Measurements from ENCODE around the gene UNC119B. TPM values are rescaled to one million over a fixed set of nuclear protein-coding genes. Genes with fewer than 3 reads are reported as not detected.
"Not testable (repeated sequence)": the region's sequence is repeated elsewhere in the genome, so short reads cannot be mapped to it uniquely, and the experiment has no call there.

Gene UNC119B
- total RNA-seq, 1 donor: 23.2 TPM

GRCh38 chr12:120725151-120725658, 14.9 kb downstream of the UNC119B start:
- Histone ChIP-seq H3K27ac (ENCODE audit: low read depth, low read length) (peak overlapping the region; percentile 56), H3K4me1 (ENCODE audit: insufficient read depth, low read length) (peaks cover 23% of the 10 kb centered on the region), H3K4me3 (ENCODE audit: insufficient read depth, low read length) (peak overlapping the region; percentile 83)

GRCh38 chr12:120725659-120726509, 15.6 kb downstream of the UNC119B start, which contains the start of gene ACADS:
Gene ACADS, plus strand, starts transcription at chr12:120725826. Its CDS starts 60 bp downstream, at chr12:120725886.
- H3K27ac ChIP-seq (ENCODE audit: low read depth, low read length): peak within 1 kb of the TSS; percentile 56
- DNase-seq (ENCODE audit: insufficient read length, low spot score, missing footprints): peak; percentile 100
- H3K9me3 ChIP-seq (ENCODE audit: low read depth, low read length): no peaks in the 10 kb centered on the region

More at GRCh38 chr12:120725151-120725658, 14.9 kb downstream of the UNC119B start:
- H3K9me3 ChIP-seq (ENCODE audit: low read depth, low read length): no peaks in the 10 kb centered on the region
- peak overlapping the region; percentile 84 for H2AFZ ChIP-seq (ENCODE audit: low read length)
- H3K79me2 ChIP-seq (ENCODE audit: insufficient read depth, low read length): peaks cover 10% of the 10 kb centered on the region
- H3K4me2 ChIP-seq (ENCODE audit: insufficient read depth, low read length): peak overlapping the region; percentile 94
- peaks cover 36% of the 10 kb centered on the region for H3K36me3 ChIP-seq (ENCODE audit: insufficient read depth, low read length)
- H4K20me1 ChIP-seq (ENCODE audit: insufficient read depth, low read length): peaks cover 13% of the 10 kb centered on the region
- H3K27me3 ChIP-seq (ENCODE audit: insufficient read depth, low read length): no peaks in the 10 kb centered on the region
- no peak for DNase-seq (ENCODE audit: insufficient read length, low spot score, missing footprints)
- TF ChIP-seq CTCF (IDR thresholded peaks at IDR 0.05; ENCODE audit: extremely low read depth, low read depth, low read length): no peak

GRCh38 chr12:120726510-120726793, 16.2 kb downstream of the UNC119B start:
- Histone ChIP-seq H3K27me3 (ENCODE audit: insufficient read depth, low read length) (no peaks in the 10 kb centered on the region), H3K79me2 (ENCODE audit: insufficient read depth, low read length) (peaks cover 6% of the 10 kb centered on the region), H3K9me3 (ENCODE audit: low read depth, low read length) (no peaks in the 10 kb centered on the region), H3K36me3 (ENCODE audit: insufficient read depth, low read length) (peaks cover 28% of the 10 kb centered on the region), H4K20me1 (ENCODE audit: insufficient read depth, low read length) (peaks cover 8% of the 10 kb centered on the region), H3K4me2 (ENCODE audit: insufficient read depth, low read length) (peak overlapping the region; percentile 94), H3K4me3 (ENCODE audit: insufficient read depth, low read length) (peak overlapping the region; percentile 83), H2AFZ (ENCODE audit: low read length) (peak overlapping the region; percentile 80), H3K27ac (ENCODE audit: low read depth, low read length) (no peak overlapping the region), H3K4me1 (ENCODE audit: insufficient read depth, low read length) (peaks cover 12% of the 10 kb centered on the region)
- no peak for DNase-seq (ENCODE audit: insufficient read length, low spot score, missing footprints)
- no peak for TF ChIP-seq CTCF (IDR thresholded peaks at IDR 0.05; ENCODE audit: extremely low read depth, low read depth, low read length)

More at GRCh38 chr12:120725659-120726509, 15.6 kb downstream of the UNC119B start, which contains the start of gene ACADS:
- Histone ChIP-seq H3K27me3 (ENCODE audit: insufficient read depth, low read length) (no peaks in the 10 kb centered on the region), H3K4me2 (ENCODE audit: insufficient read depth, low read length) (peak within 1 kb of the TSS; percentile 94), H3K4me1 (ENCODE audit: insufficient read depth, low read length) (peaks cover 16% of the 10 kb centered on the region), H3K36me3 (ENCODE audit: insufficient read depth, low read length) (peaks cover 33% of the 10 kb centered on the region), H4K20me1 (ENCODE audit: insufficient read depth, low read length) (peaks cover 11% of the 10 kb centered on the region), H3K4me3 (ENCODE audit: insufficient read depth, low read length) (peak within 1 kb of the TSS; percentile 83), H2AFZ (ENCODE audit: low read length) (peak within 1 kb of the TSS; percentile 84), H3K79me2 (ENCODE audit: insufficient read depth, low read length) (peaks cover 10% of the 10 kb centered on the region)
- no peak for TF ChIP-seq CTCF (IDR thresholded peaks at IDR 0.05; ENCODE audit: extremely low read depth, low read depth, low read length)

GRCh38 chr12:120726961-120727360, 16.7 kb downstream of the UNC119B start:
- Histone ChIP-seq H3K36me3 (ENCODE audit: insufficient read depth, low read length) (peaks cover 23% of the 10 kb centered on the region), H3K4me1 (ENCODE audit: insufficient read depth, low read length) (peaks cover 12% of the 10 kb centered on the region), H3K27ac (ENCODE audit: low read depth, low read length) (no peak overlapping the region), H2AFZ (ENCODE audit: low read length) (no peak overlapping the region), H4K20me1 (ENCODE audit: insufficient read depth, low read length) (peaks cover 3% of the 10 kb centered on the region), H3K4me3 (ENCODE audit: insufficient read depth, low read length) (no peak overlapping the region), H3K9me3 (ENCODE audit: low read depth, low read length) (no peaks in the 10 kb centered on the region), H3K79me2 (ENCODE audit: insufficient read depth, low read length) (peaks cover 2% of the 10 kb centered on the region), H3K27me3 (ENCODE audit: insufficient read depth, low read length) (no peaks in the 10 kb centered on the region), H3K4me2 (ENCODE audit: insufficient read depth, low read length) (no peak overlapping the region)
- no peak for TF ChIP-seq CTCF (IDR thresholded peaks at IDR 0.05; ENCODE audit: extremely low read depth, low read depth, low read length)
- no peak for DNase-seq (ENCODE audit: insufficient read length, low spot score, missing footprints)

- H3K4me3 ChIP-seq (ENCODE audit: insufficient read depth, low read length); H3K27me3 ChIP-seq (ENCODE audit: insufficient read depth, low read length); H3K4me2 ChIP-seq (ENCODE audit: insufficient read depth, low read length); H3K4me1 ChIP-seq (ENCODE audit: insufficient read depth, low read length); H4K20me1 ChIP-seq (ENCODE audit: insufficient read depth, low read length); H3K27ac ChIP-seq (ENCODE audit: low read depth, low read length); DNase-seq (ENCODE audit: insufficient read length, low spot score, missing footprints); H3K36me3 ChIP-seq (ENCODE audit: insufficient read depth, low read length); H3K79me2 ChIP-seq (ENCODE audit: insufficient read depth, low read length); H3K9me3 ChIP-seq (ENCODE audit: low read depth, low read length); H2AFZ ChIP-seq (ENCODE audit: low read length): not testable (repeated sequence)
Measured at GRCh38 chr12:120732198-120732597, 21.9 kb downstream of the UNC119B start.

Measured in osteoblast (primary cell).